GM12801 (cell line): ENCODE measurements around the gene RIOX2.

Experiments used
- CTCF ChIP-seq: IDR thresholded peaks from one replicate; pipeline ENCODE4 v1.5.1; 2011; ENCODE audit warnings: control low read depth; ENCODE audit not compliant: insufficient read length; ENCODE audit errors: extremely low read depth

RIOX2 gene

GRCh38 chr3:97969541-97969940, 2.7 kb downstream of the RIOX2 start:
- TF ChIP-seq CTCF: no peak

GRCh38 chr3:97968376-97968775, 3.9 kb downstream of the RIOX2 start:
- no peak for TF ChIP-seq CTCF

DNA sequence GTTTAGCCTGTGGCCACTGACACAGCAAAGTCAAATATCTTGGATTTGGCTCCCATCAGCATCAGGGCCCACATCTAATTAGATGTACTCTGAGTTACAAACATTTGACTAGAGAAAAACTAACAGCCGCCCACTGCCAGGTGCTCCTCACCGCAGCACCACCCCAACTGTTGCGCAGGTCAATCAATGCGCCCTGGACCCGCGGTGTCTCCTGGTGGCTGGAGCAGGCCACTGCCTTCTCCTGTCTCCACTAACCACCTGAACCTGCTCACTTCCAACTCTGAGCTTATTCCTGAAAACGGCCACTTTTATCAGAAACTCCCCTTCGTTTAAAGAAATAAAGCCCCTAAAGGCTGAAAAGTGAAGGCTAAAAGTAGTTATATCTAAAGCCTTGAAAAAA, 4.3 kb downstream of the RIOX2 start:
- TF ChIP-seq CTCF: no peak

- no peak for TF ChIP-seq CTCF
Measured at GRCh38 chr3:97960993-97961766, 11.1 kb downstream of the RIOX2 start.

- no peak for TF ChIP-seq CTCF
Measured at GRCh38 chr3:97960551-97960950, 11.7 kb downstream of the RIOX2 start.

- TF ChIP-seq CTCF: no peak
Measured at GRCh38 chr3:97959872-97960271, 12.4 kb downstream of the RIOX2 start.

- no peak for TF ChIP-seq CTCF
Measured at GRCh38 chr3:97958796-97959195, 13.4 kb downstream of the RIOX2 start.
